ENCODE data around the gene JAG2.

DNA sequence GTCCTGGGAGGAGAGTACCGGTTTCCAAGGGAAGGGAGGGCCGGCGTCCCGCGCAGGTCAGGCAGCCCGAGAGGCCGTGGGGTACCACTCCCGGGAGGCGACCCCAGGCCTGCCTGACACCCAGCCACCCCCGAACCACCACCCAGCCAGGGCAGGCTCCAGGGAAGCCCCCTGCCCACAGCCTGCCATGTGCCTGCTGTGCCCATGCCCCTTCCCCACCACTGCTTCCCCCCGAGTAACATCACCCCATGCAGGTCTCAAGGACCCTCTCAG is 10.2 kb upstream of the JAG2 start:
- TF ChIP-seq CTCF (IDR thresholded peaks at IDR 0.05; ENCODE audit: borderline replicate concordance, extremely low read depth, low read length, poor library complexity, severe bottlenecking) (no peak), EZH2 (IDR thresholded peaks at IDR 0.05; ENCODE audit: borderline replicate concordance, low read depth, low read length, severe bottlenecking) (no peak)

All from DND-41 (cell line).